ENCODE results near the gene THADA.

- TF ChIP-seq POLR2AphosphoS5 (IDR thresholded peaks at IDR 0.05; ENCODE audit: low read depth, low read length), result no peak
- no peak for TF ChIP-seq TAF1 (IDR thresholded peaks at IDR 0.05; ENCODE audit: borderline replicate concordance, insufficient read depth, low read length)
- no peak for TF ChIP-seq REST (IDR thresholded peaks at IDR 0.05; ENCODE audit: insufficient read depth in 1 of 2, low read depth in 2 of 2, low read length in 2 of 2)
- no peak for TF ChIP-seq SIN3A (IDR thresholded peaks at IDR 0.05; ENCODE audit: borderline replicate concordance, insufficient read depth, low read length)
Measured at GRCh38 chr2:43216629-43217028, 379.2 kb downstream of the THADA start.
